PC-3 (cell line): ENCODE measurements around the gene UNC93A. TPM values are rescaled to one million over a fixed set of nuclear protein-coding genes. Genes with fewer than 3 reads are reported as not detected.

Experiments
- ATAC-seq: fragments of 200-7000 bp; cut with Tn5 transposase; 2 replicates; pipeline ENCODE4 v1.9.1; 2020; ENCODE audit warnings: mild to moderate bottlenecking, moderate library complexity
- BruUV-seq: library from RNA; stranded (reverse); fragments of 400-500 nt; replicated peaks from 2 replicates; lab custom pipeline; 2021; lab: Mats Ljungman, UMichigan
- CTCF ChIA-PET: fragments of 300-600 bp; sonication (Branson Sonifier 250); formaldehyde crosslinking; loops from one replicate; lab custom pipeline; 2022; ENCODE audit warnings: antibody characterized with exemption; lab: Charles Lee
- POLR2A ChIA-PET: fragments of 300-600 bp; sonication (Branson Sonifier 250); formaldehyde crosslinking; loops from one replicate; lab custom pipeline; 2022; ENCODE audit warnings: antibody characterized with exemption; ENCODE audit not compliant: unreplicated experiment; lab: Charles Lee
- DNase-seq: peaks from one replicate; pipeline ENCODE4 v3.0.0-alpha.2; 2015
- H2AFZ ChIP-seq: fragments of 300-600 bp; sonication (generic); 2 replicates; pipeline ENCODE4 v1.6.0; 2016; ENCODE audit warnings: antibody characterized with exemption, low read length
- H3F3A ChIP-seq: fragments of 300-600 bp; sonication (generic); one replicate; pipeline ENCODE4 v1.6.0; 2017; ENCODE audit warnings: antibody characterized with exemption, low read length, control low read depth, mild to moderate bottlenecking; ENCODE audit not compliant: unreplicated experiment
- H3K27ac ChIP-seq: fragments of 300-600 bp; sonication (generic); 2 replicates; pipeline ENCODE4 v1.5.1; 2016; ENCODE audit warnings: mild to moderate bottlenecking, low read length
- H3K27me3 ChIP-seq: fragments of 300-600 bp; sonication (generic); 2 replicates; pipeline ENCODE4 v1.6.1; 2016; ENCODE audit warnings: low read length, mixed read lengths
- H3K36me3 ChIP-seq: fragments of 300-600 bp; sonication (generic); 2 replicates; pipeline ENCODE4 v1.6.1; 2016; ENCODE audit warnings: low read depth, mixed run types, low read length, mixed read lengths
- H3K4me1 ChIP-seq: fragments of 300-600 bp; sonication (generic); 2 replicates; pipeline ENCODE4 v1.5.1; 2016; ENCODE audit warnings: low read length; ENCODE audit not compliant: insufficient read depth
- H3K4me2 ChIP-seq: fragments of 300-600 bp; sonication (generic); 2 replicates; pipeline ENCODE4 v1.6.0; 2016; ENCODE audit warnings: low read length
- H3K4me3 ChIP-seq: fragments of 300-600 bp; sonication (generic); 2 replicates; pipeline ENCODE4 v1.5.1; 2016; ENCODE audit warnings: mild to moderate bottlenecking, low read length, mixed read lengths
- H3K79me2 ChIP-seq: fragments of 300-600 bp; sonication (generic); 2 replicates; pipeline ENCODE4 v1.6.1; 2017; ENCODE audit warnings: low read length, mixed read lengths
- H3K9ac ChIP-seq: fragments of 300-600 bp; sonication (generic); 2 replicates; pipeline ENCODE4 v1.6.0; 2016; ENCODE audit warnings: mild to moderate bottlenecking, low read length
- H3K9me2 ChIP-seq: fragments of 300-600 bp; sonication (generic); replicated peaks from 2 replicates; pipeline ENCODE4 v1.6.1; 2016; ENCODE audit warnings: mixed run types, low read length, mixed read lengths
- H3K9me3 ChIP-seq: fragments of 300-600 bp; sonication (generic); 2 replicates; pipeline ENCODE4 v1.6.1; 2016; ENCODE audit warnings: low read length, mixed read lengths
- H4K20me1 ChIP-seq: fragments of 300-600 bp; sonication (generic); 2 replicates; pipeline ENCODE4 v1.6.1; 2016; ENCODE audit warnings: low read length, mixed read lengths
- CTCF ChIP-seq: fragments of 300-600 bp; sonication (generic); conservative IDR thresholded peaks from 2 replicates; pipeline ENCODE4 v1.5.1; 2017; ENCODE audit warnings: antibody characterized with exemption, low read depth, mild to moderate bottlenecking, low read length
- EZH2 ChIP-seq: fragments of 300-600 bp; sonication (generic); IDR thresholded peaks from one replicate; pipeline ENCODE4 v1.6.1; 2017; ENCODE audit warnings: antibody characterized with exemption, mild to moderate bottlenecking, low read length; ENCODE audit not compliant: unreplicated experiment
- EZH2phosphoT487 ChIP-seq: fragments of 300-600 bp; sonication (generic); IDR thresholded peaks from 2 replicates; pipeline ENCODE4 v1.6.1; 2018; ENCODE audit warnings: mild to moderate bottlenecking, antibody characterized with exemption, low read length, borderline replicate concordance
- intact Hi-C: fragments of 100-400 bp; cut with micrococcal nuclease; formaldehyde crosslinking; loops from 2 replicates; pipeline ENCODE4 v1.9.0; 2023
- total RNA-seq: library from RNA; depleted of rRNA; stranded (reverse); fragments of >200 nt; gene quantifications from 2 replicates; pipeline ENCODE4 v1.2.3, GENCODE V29; 2014

UNC93A gene
- total RNA-seq, 1 experiment from 2014 or later: not detected

DNA sequence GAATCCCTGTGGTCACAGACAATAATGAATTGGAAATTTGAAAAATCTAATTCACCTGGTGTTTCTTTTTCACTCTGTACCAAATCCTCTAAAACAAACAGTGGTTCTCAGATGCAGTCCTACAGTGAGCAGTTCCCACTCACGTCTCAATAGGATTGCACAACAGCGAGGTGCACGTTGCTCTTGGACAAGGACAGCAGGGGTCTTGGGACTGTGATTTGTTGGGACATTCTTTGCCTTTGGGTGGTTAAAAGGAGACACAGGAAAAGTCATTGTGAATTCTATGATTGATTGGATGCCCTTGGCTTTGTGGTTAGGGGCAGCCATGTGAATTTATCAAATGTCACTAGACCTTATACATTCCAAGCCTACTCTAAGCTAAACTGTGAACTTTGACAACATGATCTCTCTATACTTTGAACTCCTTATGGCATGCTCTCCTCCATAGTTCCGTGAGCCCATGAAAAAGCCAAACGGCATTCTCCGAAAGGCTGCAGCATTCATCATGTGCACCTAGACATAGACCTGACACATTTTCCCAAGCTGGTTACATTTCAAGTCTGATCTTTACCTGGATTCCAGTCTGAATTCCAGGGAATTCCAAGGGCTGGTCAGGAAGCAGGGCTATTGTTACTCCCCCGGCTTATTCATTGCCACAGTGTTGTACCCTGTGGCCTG, 647 bp downstream of the UNC93A start:
- Histone ChIP-seq H3F3A (no peaks in the 10 kb centered on the region), H3K27ac (no peak overlapping the region), H3K36me3 (no peaks in the 10 kb centered on the region), H3K9ac (no peak overlapping the region), H3K4me1 (no peaks in the 10 kb centered on the region), H3K9me3 (no peaks in the 10 kb centered on the region), H3K27me3 (0 out of 2 replicates have a peak, but pooled peaks cover 12% of the 10 kb centered on the region), H3K9me2 (no peaks in the 10 kb centered on the region), H3K4me2 (no peak overlapping the region), H2AFZ (no peak overlapping the region), H3K4me3 (no peak overlapping the region), H4K20me1 (no peaks in the 10 kb centered on the region), H3K79me2 (no peaks in the 10 kb centered on the region)
- ChIA-PET POLR2A (no interaction called here), CTCF (no interaction called here)
- no TSS peak for BruUV-seq
- DNase-seq (no peak), ATAC-seq (no peak)
- TF ChIP-seq EZH2phosphoT487: no peak
- TF ChIP-seq CTCF: no peak
- TF ChIP-seq EZH2: no peak
- intact Hi-C loops: no loop called here

- CTCF ChIA-PET: no interaction called here
- BruUV-seq: no TSS peak
- intact Hi-C loops: no loop called here
Measured at GRCh38 chr6:167292301-167293087, 1.4 kb downstream of the UNC93A start.

More at GRCh38 chr6:167292301-167293087, 1.4 kb downstream of the UNC93A start:
- no peak overlapping the region for H3K9ac ChIP-seq
- no peaks in the 10 kb centered on the region for H3K79me2 ChIP-seq
- ATAC-seq (no peak), DNase-seq (no peak)
- H3K36me3 ChIP-seq: no peaks in the 10 kb centered on the region
- no peaks in the 10 kb centered on the region for H3F3A ChIP-seq
- no peak overlapping the region for H3K4me2 ChIP-seq
- no peaks in the 10 kb centered on the region for H4K20me1 ChIP-seq
- no peak overlapping the region for H3K27ac ChIP-seq
- no peaks in the 10 kb centered on the region for H3K9me2 ChIP-seq
- no peak overlapping the region for H3K4me3 ChIP-seq
- H2AFZ ChIP-seq: no peak overlapping the region
- no peaks in the 10 kb centered on the region for H3K4me1 ChIP-seq
- POLR2A ChIA-PET: no interaction called here
- peaks cover 19% of the 10 kb centered on the region; the same call in 1 of the 2 replicates for H3K27me3 ChIP-seq
- H3K9me3 ChIP-seq: no peaks in the 10 kb centered on the region
- TF ChIP-seq EZH2 (no peak), EZH2phosphoT487 (no peak), CTCF (no peak)
